GM19463 (cell line): ENCODE measurements around the gene UBASH3A.
"Not testable (repeated sequence)": the region's sequence is repeated elsewhere in the genome, so short reads cannot be mapped to it uniquely, and the experiment has no call there.

Source experiments
- ATAC-seq: cut with Tn5 transposase; IDR thresholded peaks from one replicate; pipeline ENCODE4 v1.9.1; 2021; ENCODE audit warnings: mild to moderate bottlenecking, moderate library complexity; ENCODE audit not compliant: unreplicated experiment

Gene UBASH3A

DNA sequence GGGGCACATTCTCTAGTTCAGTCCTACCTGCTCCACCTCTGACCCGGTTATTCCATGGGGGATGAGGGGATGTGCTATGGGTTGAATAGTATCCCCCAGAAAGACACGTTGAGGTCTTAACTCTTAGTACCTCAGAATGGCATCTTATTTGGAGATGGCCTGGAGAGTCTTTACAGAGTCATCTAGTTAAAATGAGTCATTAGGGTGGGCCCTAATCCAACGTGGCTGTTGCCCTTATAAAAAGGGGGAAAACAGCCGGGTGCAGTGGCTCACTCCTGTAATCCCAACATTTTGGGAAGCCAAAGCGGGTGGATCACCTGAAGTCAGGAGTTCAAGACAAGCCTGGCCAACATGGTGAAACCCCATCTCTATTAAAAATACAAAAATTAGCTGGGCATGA lies 13.5 kb upstream of the UBASH3A start:
- no peak for ATAC-seq

- no peak for ATAC-seq
These were observed 13.0 kb upstream of the UBASH3A start for GRCh38 chr21:42390696-42391095.

DNA sequence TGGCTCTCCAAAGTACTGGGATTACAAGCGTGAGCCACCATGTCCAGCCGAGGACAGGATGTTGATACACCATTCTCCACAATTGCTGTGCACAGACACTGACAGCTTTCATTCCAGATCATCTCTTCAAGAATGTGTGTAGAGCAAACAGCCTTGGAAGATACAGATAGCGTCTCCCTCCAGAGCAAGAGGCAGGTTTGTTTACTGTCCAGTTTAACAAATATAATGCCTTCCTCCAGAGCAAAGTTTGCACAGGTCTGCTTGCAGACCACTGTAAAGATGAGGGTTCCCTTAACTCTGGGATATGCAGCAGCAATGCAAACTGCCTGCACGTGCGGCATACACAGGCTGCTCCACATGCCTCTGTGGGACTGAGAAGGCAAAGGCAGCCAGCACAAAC lies 12.4 kb upstream of the UBASH3A start:
- no peak for ATAC-seq

- peak; percentile 68 for ATAC-seq
These were observed 10.8 kb upstream of the UBASH3A start for GRCh38 chr21:42392731-42393442.

- ATAC-seq = no peak
These were observed 10.2 kb upstream of the UBASH3A start for GRCh38 chr21:42393443-42393950.

GRCh38 chr21:42395302-42395701 lies 8.4 kb upstream of the UBASH3A start:
- no peak for ATAC-seq

DNA sequence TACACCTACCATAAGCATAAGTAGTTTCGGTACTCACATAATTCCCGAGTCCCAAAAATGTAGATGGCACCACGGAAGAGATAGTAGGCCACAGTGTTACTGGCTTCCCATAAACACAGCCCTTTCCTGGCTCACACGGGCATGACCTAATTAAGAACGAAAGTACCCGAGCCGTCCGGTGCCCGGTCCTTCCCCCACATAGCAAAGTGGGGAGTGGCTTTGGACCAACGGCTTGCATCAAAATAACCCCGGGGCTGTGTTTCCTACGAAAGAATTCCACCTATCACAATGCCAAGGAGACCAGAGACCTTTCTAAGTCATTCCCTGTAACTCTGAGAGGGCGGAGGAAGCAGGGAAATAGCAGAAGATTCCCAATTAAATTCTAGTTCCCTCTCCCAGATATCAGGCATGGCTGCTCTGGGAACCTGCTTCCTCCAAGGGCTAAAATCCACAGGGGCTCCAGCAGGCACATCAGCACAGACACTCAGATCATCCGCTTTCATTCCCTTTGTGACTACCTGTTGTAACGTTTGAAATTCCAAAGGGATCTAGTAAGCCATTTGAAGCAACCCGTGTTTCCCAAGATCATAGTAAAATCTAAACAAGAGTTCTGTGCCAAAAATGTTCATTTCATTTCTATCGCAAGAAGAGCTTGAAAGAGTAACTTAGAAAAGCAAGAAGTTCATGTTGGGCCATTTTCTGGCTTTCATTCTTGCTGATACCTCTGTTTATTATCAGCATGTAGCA lies 7.6 kb upstream of the UBASH3A start, which contains the start of gene TMPRSS3:
Gene TMPRSS3 (minus strand): TSS at position 148 of the 747 bp plus-strand sequence. CDS start 635 bp downstream, outside the sequence.
- ATAC-seq = no peak

DNA sequence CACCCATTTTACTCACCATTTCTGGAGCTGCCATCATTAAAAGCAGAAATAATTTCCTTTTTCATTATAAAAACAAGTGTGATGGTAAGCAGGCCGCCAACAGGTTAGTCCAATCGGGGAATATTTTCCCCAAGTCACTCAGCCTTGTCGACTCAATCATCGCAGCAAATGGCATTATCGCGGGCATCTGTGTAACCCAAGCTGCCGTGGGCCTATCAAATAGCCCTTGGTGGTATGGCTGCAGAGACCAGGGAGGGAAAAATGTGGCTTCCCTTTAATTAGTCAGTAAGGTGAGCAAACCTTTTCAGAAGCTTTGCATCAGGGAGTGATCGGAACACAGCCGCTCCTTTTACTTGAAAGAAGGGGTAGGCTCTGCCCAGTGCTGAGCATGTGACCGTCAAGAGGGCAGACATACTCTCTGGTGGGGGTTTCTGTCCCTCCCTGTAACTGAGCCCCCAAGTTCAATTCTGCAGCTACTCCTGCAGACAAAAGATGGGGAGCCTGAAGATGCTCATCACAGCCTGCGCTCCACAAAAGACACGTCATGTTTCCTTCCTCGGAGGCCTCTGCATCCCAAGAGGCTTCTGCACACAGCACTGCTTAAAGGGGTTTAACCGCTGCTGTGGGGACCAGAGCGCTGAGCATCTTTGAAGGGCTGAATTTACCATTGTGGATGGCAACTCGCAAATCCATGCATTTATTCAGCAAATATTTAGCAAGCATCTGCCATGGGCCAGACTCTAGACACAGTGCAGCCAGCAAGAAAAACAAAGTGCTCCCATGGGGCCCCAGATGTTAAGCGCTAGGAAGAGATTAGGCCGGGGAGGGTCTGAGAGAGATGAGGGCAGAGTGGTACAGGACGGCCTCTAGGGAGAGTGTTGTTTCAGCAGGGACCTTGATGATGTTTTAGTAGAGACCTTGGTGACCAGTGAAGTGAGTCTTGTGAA lies 6.6 kb upstream of the UBASH3A start:
- no peak for ATAC-seq

- ATAC-seq = no peak
These were observed 5.8 kb upstream of the UBASH3A start for GRCh38 chr21:42397746-42398394.

DNA sequence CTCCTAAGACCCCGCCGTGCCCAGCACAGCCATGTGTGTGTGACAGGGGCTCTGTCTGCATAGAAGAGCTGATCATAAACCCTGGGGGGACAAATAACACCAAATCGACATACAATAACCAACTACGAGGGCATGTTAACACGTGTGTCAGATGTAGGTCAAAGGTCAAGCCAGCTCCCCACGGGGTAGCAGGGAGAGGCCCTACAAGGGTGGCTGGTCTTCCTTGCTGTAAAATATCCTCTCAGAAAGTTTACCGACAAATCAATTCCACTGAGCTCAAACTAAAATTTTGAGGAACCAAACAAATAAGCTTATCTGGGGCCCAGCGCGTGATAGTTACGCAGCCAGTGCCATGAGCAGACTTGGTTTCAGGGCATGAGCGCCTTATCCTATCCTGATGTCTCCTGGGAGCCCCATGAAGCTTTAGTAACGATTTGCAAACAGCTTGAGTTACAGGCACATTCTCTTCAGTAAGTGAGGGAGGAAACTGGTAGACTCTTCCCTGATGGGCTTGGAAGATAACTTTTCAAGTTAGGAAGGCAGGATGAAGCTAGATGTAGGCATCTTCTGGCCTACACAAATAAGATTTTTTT lies 5.2 kb upstream of the UBASH3A start:
- ATAC-seq = no peak

GRCh38 chr21:42400525-42400924 lies 3.2 kb upstream of the UBASH3A start:
- no peak for ATAC-seq

DNA sequence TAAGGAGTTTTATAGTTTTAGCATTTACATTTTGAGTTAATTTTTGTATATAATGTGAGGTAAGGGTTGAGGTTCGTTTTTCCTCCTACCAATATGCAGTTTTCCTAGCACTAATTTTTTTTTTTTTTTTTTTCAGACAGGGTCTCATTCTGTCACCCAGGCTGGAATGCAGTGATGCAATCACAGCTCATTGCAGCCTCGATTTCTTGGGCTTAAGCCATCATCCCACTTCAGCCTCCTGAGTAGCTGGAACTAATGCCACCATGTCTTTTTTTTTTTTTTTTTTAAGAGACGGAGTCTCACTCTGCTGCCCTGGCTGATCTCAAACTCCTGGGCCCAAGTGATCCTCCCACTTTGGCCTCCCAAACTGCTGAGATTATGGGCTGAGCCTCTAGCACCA lies 2.5 kb upstream of the UBASH3A start:
- no peak for ATAC-seq

DNA sequence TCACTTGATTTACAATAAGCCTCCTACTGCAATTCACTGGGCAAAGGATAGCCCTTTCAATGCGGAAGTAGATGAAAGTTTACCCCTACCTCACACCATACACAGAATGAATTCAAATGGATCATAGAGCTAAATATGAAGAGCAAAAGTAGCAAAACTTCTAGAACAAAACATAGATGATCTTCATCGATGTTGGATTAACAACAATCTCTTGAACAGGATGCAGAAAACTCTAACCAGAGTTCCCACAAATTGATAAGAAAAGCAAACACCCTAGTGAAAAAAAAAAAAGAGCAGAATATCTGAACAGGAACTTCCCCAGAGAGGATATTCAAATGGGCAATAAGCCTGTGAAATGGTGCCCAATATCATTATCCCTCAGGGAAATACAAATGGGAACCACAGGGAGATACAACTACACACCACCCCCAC lies 1.9 kb upstream of the UBASH3A start:
- no peak for ATAC-seq

GRCh38 chr21:42404539-42404938 lies 837 bp downstream of the UBASH3A start:
- ATAC-seq = no peak

DNA sequence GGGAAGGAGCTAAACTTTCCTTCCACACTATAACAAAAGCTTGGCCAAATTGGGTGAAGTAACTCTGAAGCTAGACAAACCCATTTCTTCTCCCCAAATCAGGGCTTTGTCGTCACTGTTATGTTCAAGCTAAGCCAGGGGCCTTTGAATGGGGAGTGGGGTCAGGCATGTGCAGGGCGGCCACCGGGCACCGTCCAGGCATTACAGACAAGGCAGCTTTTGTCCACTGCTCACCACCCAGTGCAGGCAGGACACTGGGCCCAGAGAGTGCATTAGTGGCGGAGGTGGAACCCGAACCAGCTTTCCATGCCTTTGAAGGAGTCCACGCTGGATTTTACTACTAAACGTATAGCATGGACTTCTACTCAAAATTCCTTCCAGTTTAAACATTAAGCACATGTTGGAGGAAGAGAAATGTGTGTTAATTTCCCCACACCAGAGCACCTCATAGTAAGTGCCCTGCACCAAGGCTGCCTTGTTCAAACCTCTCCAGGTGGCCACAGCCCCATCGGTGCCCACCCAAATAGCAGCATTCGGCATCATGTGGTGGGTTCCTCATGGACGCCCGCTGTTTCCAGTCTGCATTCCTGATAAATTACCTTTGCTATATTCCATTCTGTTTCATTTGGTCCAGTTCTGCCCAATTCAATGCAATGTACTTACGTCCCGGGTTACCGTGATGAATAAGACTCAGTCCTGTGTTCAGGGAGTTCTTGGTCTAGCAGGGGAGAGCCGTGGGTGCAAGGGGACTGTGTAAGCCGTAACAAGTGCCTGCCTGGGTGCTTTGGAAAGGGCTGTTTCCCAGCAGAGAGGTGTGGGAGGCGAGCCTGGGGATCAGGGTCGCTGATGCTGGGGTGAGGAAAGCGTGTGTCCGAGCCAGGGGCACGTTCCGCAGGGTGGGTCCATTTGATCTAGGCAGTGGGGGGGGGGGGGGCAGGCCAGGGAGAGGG lies 1.6 kb downstream of the UBASH3A start:
- no peak for ATAC-seq

GRCh38 chr21:42406201-42406621 lies 2.5 kb downstream of the UBASH3A start:
- ATAC-seq = no peak

DNA sequence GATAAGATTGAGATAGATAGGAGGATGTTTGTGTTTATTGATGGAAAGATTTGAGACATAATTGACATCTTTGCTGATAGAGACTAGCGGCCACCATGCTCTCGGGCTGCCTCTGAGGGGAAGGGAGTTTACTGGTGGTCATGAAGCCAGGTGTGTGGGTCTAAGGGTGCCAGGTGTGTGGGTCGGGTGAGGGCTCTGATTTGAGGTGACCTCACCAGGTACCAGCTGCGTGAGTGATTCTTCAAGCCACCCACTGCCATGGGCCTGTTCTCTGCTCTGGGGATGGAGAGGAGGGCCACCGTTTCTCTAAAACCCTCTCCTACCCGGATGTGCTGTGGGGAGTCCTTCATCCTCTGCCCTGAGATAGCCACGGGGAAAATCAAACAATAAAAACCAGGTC lies 3.2 kb downstream of the UBASH3A start:
- no peak for ATAC-seq

DNA sequence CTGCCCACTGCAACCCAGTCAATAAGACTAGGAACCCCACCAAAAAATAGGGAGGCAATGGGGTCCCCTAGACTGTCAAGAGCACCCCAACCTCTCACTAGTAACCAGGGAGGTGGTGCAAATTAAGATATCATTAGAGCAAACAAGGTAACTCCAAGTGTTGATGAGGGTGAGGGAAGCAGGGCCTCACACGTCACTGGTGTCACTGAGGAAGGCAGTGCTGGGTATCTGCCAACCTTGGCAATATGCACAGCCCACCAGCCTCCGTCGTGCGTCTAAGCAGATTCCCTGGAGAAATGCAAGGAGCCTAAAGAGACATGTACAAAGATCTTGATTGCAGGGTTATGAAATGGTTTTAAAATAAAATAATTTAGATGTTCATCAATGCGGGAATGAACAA lies 3.8 kb downstream of the UBASH3A start:
- no peak for ATAC-seq

DNA sequence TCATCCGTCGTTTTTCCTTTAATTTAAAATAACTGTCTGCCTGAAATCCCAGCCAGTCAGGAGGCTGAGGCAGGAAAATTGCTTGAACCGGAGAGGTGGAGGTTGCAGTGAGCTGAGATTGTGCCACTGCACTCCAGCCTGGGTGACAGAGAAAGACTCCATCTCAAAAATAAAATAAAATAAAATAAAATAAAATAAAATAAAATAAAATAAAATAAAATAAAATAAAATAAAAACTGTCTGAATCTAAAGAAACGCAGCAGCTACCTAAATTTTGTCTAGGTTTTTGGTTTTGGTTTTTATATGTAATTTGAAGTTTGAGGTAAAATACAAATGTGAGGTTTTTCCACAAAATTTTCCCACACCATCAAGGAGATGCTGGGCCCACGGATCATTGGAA lies 5.0 kb downstream of the UBASH3A start:
- not testable (repeated sequence) for ATAC-seq
